Measurements from ENCODE around the gene NOX5. TPM values are rescaled to one million over a fixed set of nuclear protein-coding genes. Genes with fewer than 3 reads are reported as not detected.

Gene NOX5
- total and polyA plus RNA-seq, 2 of the 13 experiments (the other 11 are each of a cell fraction or from before 2014, with no cell fraction given): not detected

DNA sequence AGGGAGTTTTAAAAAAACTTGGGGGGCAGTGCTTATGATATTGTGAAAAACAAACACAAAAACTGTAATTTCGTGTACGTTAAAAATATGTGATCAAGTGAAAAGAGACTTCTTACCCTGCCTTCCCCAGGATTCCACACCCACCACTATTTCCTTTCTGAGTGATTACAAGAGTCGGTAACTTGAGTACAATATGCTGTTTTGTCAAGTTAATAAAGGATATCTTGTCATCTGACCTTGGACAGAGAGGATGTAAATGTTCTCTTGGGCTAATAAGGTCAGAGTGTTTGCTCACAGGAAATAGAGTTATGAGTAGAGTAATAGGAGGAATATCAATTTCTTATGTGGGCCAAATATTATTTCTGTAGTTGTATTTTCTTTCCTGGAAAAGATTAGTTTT lies 68.1 kb downstream of the NOX5 start:
- no peak for FAIRE-seq
- Histone ChIP-seq H3K4me1 (ENCODE audit: insufficient read depth, low read length) (peaks cover 30% of the 10 kb centered on the region), H3K9ac (ENCODE audit: insufficient read depth, low read depth, low read length) (no peak overlapping the region), H3K36me3 (replicated peaks in 1 of 2; ENCODE audit: control insufficient read depth in 1 of 2, insufficient read depth in 2 of 2, low read length in 2 of 2) (no peaks in the 10 kb centered on the region), H3K27me3 (ENCODE audit: control insufficient read depth in 1 of 2, insufficient read depth in 2 of 2, low read length in 2 of 2) (peaks cover 2 to 58% of the 10 kb centered on the region in 2 experiments; a peak in 4 of 5 replicates), H2AFZ (ENCODE audit: low read length) (no peak overlapping the region), H3K4me3 (replicated peaks in 1 of 3; ENCODE audit: insufficient read depth in 1 of 3, low read depth in 2 of 3, low read length in 3 of 3) (no peak overlapping the region), H3K4me2 (ENCODE audit: low read depth, low read length) (peak overlapping the region; percentile 2; the same call in 1 of the 2 replicates), H3K9me3 (ENCODE audit: low read length) (no peaks in the 10 kb centered on the region), H3K27ac (ENCODE audit: extremely low read length, insufficient read depth, low read length) (no peak overlapping the region), H3K79me2 (ENCODE audit: insufficient read depth, low read length) (no peaks in the 10 kb centered on the region), H4K20me1 (ENCODE audit: insufficient read depth, low read length) (no peaks in the 10 kb centered on the region)
- no TSS peak for BruUV-seq (replicated peaks)
- in situ Hi-C loops (cut with HindIII; ENCODE audit: extremely low pct_ligation_motif_present, low pct_unique_long_range_greater_than_20kb) (no loop called here), intact Hi-C loops (cut with micrococcal nuclease; ENCODE audit: unreplicated experiment) (no loop called here)
- 0% methylated on average over 3 of the region's 3 CpGs for WGBS (ENCODE audit: low lambda C conversion rate)
- ChIA-PET CTCF (ENCODE audit: low intra/inter-chr PET ratio, low total read pairs) (no interaction called here), POLR2A (no interaction called here)
- ATAC-seq: no peak
- peak; percentile 10 for DNase-seq (ENCODE audit: low spot score)
- TF ChIP-seq KMT2A (CRISPR knock-in tag; IDR thresholded peaks at IDR 0.05): no peak
- no peak for TF ChIP-seq ZNF510 (CRISPR knock-in tag; IDR thresholded peaks at IDR 0.05; ENCODE audit: low read depth)
- TF ChIP-seq, protein P1, sequence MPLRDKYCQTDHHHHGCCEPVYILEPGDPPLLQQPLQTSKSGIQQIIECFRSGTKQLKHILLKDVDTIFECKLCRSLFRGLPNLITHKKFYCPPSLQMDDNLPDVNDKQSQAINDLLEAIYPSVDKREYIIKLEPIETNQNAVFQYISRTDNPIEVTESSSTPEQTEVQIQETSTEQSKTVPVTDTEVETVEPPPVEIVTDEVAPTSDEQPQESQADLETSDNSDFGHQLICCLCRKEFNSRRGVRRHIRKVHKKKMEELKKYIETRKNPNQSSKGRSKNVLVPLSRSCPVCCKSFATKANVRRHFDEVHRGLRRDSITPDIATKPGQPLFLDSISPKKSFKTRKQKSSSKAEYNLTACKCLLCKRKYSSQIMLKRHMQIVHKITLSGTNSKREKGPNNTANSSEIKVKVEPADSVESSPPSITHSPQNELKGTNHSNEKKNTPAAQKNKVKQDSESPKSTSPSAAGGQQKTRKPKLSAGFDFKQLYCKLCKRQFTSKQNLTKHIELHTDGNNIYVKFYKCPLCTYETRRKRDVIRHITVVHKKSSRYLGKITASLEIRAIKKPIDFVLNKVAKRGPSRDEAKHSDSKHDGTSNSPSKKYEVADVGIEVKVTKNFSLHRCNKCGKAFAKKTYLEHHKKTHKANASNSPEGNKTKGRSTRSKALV (CRISPR knock-in tag; IDR thresholded peaks at IDR 0.05): no peak
- TF ChIP-seq PITX1 (CRISPR knock-in tag; IDR thresholded peaks at IDR 0.05): no peak
- TF ChIP-seq, protein P2, sequence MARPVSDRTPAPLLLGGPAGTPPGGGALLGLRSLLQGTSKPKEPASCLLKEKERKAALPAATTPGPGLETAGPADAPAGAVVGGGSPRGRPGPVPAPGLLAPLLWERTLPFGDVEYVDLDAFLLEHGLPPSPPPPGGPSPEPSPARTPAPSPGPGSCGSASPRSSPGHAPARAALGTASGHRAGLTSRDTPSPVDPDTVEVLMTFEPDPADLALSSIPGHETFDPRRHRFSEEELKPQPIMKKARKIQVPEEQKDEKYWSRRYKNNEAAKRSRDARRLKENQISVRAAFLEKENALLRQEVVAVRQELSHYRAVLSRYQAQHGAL (CRISPR knock-in tag; IDR thresholded peaks at IDR 0.05; ENCODE audit: not compliant biosample characterization): no peak
- TF ChIP-seq HMG20A (CRISPR knock-in tag; IDR thresholded peaks at IDR 0.05; ENCODE audit: borderline replicate concordance): peak; percentile 27; the same call in 1 of the 2 replicates
- no peak for TF ChIP-seq ZNF337 (CRISPR knock-in tag; IDR thresholded peaks at IDR 0.05; ENCODE audit: borderline replicate concordance, low read depth)
- TF ChIP-seq SIX4 (CRISPR knock-in tag; IDR thresholded peaks at IDR 0.05): 0 out of 2 replicates have a peak, but pooled peaks have one; percentile 18
- no peak for TF ChIP-seq ZNF570 (CRISPR knock-in tag; IDR thresholded peaks at IDR 0.05; ENCODE audit: borderline replicate concordance)
- no peak for TF ChIP-seq ZNF616 (CRISPR knock-in tag; IDR thresholded peaks at IDR 0.05; ENCODE audit: low read depth)
- TF ChIP-seq ZBTB21 (CRISPR knock-in tag; IDR thresholded peaks at IDR 0.05): no peak
- TF ChIP-seq MTF1 (CRISPR knock-in tag; IDR thresholded peaks at IDR 0.05): no peak
- TF ChIP-seq, protein P3, sequence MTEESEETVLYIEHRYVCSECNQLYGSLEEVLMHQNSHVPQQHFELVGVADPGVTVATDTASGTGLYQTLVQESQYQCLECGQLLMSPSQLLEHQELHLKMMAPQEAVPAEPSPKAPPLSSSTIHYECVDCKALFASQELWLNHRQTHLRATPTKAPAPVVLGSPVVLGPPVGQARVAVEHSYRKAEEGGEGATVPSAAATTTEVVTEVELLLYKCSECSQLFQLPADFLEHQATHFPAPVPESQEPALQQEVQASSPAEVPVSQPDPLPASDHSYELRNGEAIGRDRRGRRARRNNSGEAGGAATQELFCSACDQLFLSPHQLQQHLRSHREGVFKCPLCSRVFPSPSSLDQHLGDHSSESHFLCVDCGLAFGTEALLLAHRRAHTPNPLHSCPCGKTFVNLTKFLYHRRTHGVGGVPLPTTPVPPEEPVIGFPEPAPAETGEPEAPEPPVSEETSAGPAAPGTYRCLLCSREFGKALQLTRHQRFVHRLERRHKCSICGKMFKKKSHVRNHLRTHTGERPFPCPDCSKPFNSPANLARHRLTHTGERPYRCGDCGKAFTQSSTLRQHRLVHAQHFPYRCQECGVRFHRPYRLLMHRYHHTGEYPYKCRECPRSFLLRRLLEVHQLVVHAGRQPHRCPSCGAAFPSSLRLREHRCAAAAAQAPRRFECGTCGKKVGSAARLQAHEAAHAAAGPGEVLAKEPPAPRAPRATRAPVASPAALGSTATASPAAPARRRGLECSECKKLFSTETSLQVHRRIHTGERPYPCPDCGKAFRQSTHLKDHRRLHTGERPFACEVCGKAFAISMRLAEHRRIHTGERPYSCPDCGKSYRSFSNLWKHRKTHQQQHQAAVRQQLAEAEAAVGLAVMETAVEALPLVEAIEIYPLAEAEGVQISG (CRISPR knock-in tag; IDR thresholded peaks at IDR 0.05): no peak
- TF ChIP-seq TAF15 (IDR thresholded peaks at IDR 0.05; ENCODE audit: low read depth, low read length, poor library complexity, severe bottlenecking): no peak
- no peak for TF ChIP-seq ZFY (CRISPR knock-in tag; IDR thresholded peaks at IDR 0.05)
- TF ChIP-seq SMAD9 (CRISPR knock-in tag; IDR thresholded peaks at IDR 0.05): no peak
- TF ChIP-seq, protein P4, sequence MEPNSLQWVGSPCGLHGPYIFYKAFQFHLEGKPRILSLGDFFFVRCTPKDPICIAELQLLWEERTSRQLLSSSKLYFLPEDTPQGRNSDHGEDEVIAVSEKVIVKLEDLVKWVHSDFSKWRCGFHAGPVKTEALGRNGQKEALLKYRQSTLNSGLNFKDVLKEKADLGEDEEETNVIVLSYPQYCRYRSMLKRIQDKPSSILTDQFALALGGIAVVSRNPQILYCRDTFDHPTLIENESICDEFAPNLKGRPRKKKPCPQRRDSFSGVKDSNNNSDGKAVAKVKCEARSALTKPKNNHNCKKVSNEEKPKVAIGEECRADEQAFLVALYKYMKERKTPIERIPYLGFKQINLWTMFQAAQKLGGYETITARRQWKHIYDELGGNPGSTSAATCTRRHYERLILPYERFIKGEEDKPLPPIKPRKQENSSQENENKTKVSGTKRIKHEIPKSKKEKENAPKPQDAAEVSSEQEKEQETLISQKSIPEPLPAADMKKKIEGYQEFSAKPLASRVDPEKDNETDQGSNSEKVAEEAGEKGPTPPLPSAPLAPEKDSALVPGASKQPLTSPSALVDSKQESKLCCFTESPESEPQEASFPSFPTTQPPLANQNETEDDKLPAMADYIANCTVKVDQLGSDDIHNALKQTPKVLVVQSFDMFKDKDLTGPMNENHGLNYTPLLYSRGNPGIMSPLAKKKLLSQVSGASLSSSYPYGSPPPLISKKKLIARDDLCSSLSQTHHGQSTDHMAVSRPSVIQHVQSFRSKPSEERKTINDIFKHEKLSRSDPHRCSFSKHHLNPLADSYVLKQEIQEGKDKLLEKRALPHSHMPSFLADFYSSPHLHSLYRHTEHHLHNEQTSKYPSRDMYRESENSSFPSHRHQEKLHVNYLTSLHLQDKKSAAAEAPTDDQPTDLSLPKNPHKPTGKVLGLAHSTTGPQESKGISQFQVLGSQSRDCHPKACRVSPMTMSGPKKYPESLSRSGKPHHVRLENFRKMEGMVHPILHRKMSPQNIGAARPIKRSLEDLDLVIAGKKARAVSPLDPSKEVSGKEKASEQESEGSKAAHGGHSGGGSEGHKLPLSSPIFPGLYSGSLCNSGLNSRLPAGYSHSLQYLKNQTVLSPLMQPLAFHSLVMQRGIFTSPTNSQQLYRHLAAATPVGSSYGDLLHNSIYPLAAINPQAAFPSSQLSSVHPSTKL (CRISPR knock-in tag; IDR thresholded peaks at IDR 0.05): peak; percentile 26; the same call in 1 of the 2 replicates
